Measurements from ENCODE around the gene EXOC6. TPM values are rescaled to one million over a fixed set of nuclear protein-coding genes. Genes with fewer than 3 reads are reported as not detected.

The EXOC6 gene
- total and polyA plus RNA-seq, 4 experiments from 2014 or later, result 4.3 to 11.4 (median 10.9) TPM

DNA sequence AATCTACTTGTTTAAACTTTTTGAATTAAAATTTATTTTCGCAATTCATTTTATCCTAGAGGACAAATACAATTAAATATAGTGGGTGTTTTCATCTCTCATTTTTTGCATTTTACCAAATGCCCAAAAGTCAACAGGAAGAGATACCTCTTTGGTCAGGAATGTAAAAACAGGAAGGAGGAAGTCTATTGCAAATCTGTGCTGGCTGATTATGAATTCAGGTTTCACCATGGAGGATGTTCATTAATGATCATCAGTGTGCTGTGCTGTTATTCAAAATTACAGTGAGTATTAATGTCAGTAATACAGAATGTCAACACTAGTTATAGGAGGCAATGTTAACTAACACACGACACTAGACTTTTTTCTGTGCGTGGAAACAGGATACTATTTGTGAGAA, 24.7 kb downstream of the EXOC6 start:
- Mint-ChIP-seq H3K36me3 (no peaks in the 10 kb centered on the region), H3K4me1 (peaks cover 28 to 49% (median 41%) of the 10 kb centered on the region in 4 donors), H3K27me3 (no peaks in the 10 kb centered on the region), H3K27ac (peak overlapping the region in 3 of 7 donors; percentile 4 to 69 (median 62)), H3K9me3 (no peaks in the 10 kb centered on the region), H3K4me3 (peak overlapping the region in 4 of 8 donors; percentile 18 to 46 (median 27))
- peaks cover 30% of the 10 kb centered on the region for H3K4me1 ChIP-seq (ENCODE audit: insufficient read depth, low read length)
- H3K27ac ChIP-seq (ENCODE audit: low read depth, low read length), result no peak overlapping the region
- no peak overlapping the region for H3K4me3 ChIP-seq (ENCODE audit: low read length in 2 of 2)
- no peaks in the 10 kb centered on the region for H3K27me3 ChIP-seq (ENCODE audit: insufficient read depth, low read length)
- POLR2A ChIA-PET (ENCODE audit: partially characterized antibody), result no interaction called here
- CTCF ChIA-PET (ENCODE audit: partially characterized antibody), result interaction anchor here (1.0 to 1.1 kb wide), 2 partner anchors 10 to 31 kb away, joined by 4 to 8 read pairs; no protein-coding TSS in a partner anchor
- H3K36me3 ChIP-seq (ENCODE audit: insufficient read depth, low read length), result no peaks in the 10 kb centered on the region
- H3K9me3 ChIP-seq (ENCODE audit: control insufficient read depth in 1 of 2, low read length in 2 of 2), result no peaks in the 10 kb centered on the region
- DNase-seq, result no peak
- intact Hi-C loops (cut with micrococcal nuclease), result no loop called here

DNA sequence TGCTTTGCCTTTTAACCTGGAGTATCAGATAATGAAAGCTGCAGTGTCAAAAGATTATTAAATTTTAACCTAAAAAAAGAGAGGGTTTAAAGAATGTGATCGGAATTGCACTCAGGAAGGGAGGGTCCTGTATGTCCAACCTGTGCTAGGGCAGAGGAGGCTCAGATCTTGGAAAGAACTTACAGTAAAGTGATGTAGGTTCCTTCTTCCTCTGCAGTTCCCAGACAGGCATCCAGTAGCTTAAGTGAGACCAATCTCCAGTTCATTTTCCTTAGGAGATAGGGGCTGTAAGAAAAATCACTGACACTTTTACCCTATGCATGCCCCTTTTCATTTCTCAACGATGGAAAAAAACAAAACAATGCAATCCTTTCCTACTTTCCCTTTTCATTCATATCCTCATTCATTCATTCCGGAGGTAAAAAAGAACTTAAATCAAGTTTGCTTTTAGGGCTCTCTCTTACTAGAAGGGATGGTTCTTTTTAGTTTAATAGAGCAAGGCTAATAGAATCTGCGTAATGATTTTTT, 28.3 kb downstream of the EXOC6 start:
- H3K4me3 ChIP-seq (ENCODE audit: low read length in 2 of 2), result no peak overlapping the region
- peaks cover 28 to 58% (median 42%) of the 10 kb centered on the region in 4 donors for H3K4me1 Mint-ChIP-seq
- CTCF ChIA-PET (ENCODE audit: partially characterized antibody), result interaction anchor here (0.6 to 4.3 kb wide), 6 partner anchors 8 to 39 kb away, joined by 3 to 103 read pairs (median 4); partner anchors contain the start of gene EXOC6

GRCh38 chr10:92880233-92880861, 32.0 kb downstream of the EXOC6 start:
- Mint-ChIP-seq H3K27me3 (no peaks in the 10 kb centered on the region), H3K4me3 (no peak overlapping the region), H3K9me3 (no peaks in the 10 kb centered on the region), H3K27ac (no peak overlapping the region), H3K36me3 (no peaks in the 10 kb centered on the region), H3K4me1 (peaks cover 21 to 31% (median 24%) of the 10 kb centered on the region in 4 donors)
- ChIA-PET POLR2A (ENCODE audit: partially characterized antibody) (no interaction called here), CTCF (ENCODE audit: partially characterized antibody) (interaction anchor here (0.8 to 1.9 kb wide), 12 partner anchors 13 to 363 kb away, joined by 3 to 47 read pairs (median 3); partner anchors contain the start of gene EXOC6)
- Histone ChIP-seq H3K4me3 (ENCODE audit: low read length in 2 of 2) (no peak overlapping the region), H3K9me3 (ENCODE audit: control insufficient read depth in 1 of 2, low read length in 2 of 2) (no peaks in the 10 kb centered on the region), H3K27ac (ENCODE audit: low read depth, low read length) (no peak overlapping the region), H3K36me3 (ENCODE audit: insufficient read depth, low read length) (no peaks in the 10 kb centered on the region), H3K4me1 (ENCODE audit: insufficient read depth, low read length) (peaks cover 23% of the 10 kb centered on the region), H3K27me3 (ENCODE audit: insufficient read depth, low read length) (no peaks in the 10 kb centered on the region)
- intact Hi-C loops (cut with micrococcal nuclease), result loop anchor here (1.0 to 10.0 kb wide), 4 partner anchors 37 to 363 kb away; no protein-coding TSS in a partner anchor
- DNase-seq, result peak in 4 of 5 donors; percentile 28 to 38 (median 32)

More for the DNA sequence above, 28.3 kb downstream of the EXOC6 start:
- DNase-seq, result no peak
- intact Hi-C loops (cut with micrococcal nuclease), result no loop called here
- H3K27me3 Mint-ChIP-seq, result no peaks in the 10 kb centered on the region
- H3K27me3 ChIP-seq (ENCODE audit: insufficient read depth, low read length), result no peaks in the 10 kb centered on the region
- no peaks in the 10 kb centered on the region for H3K36me3 ChIP-seq (ENCODE audit: insufficient read depth, low read length)
- no peak overlapping the region for H3K27ac ChIP-seq (ENCODE audit: low read depth, low read length)
- no peaks in the 10 kb centered on the region for H3K9me3 ChIP-seq (ENCODE audit: control insufficient read depth in 1 of 2, low read length in 2 of 2)
- H3K9me3 Mint-ChIP-seq, result no peaks in the 10 kb centered on the region
- peaks cover 32% of the 10 kb centered on the region for H3K4me1 ChIP-seq (ENCODE audit: insufficient read depth, low read length)
- peak overlapping the region in 7 of 8 donors; percentile 2 to 78 (median 71) for H3K4me3 Mint-ChIP-seq
- peak overlapping the region in 5 of 7 donors; percentile 22 to 76 (median 66) for H3K27ac Mint-ChIP-seq
- POLR2A ChIA-PET (ENCODE audit: partially characterized antibody), result interaction anchor here (0.7 to 2.5 kb wide), 2 partner anchors 28 to 531 kb away, joined by 3 to 17 read pairs; partner anchors contain the start of gene EXOC6
- no peaks in the 10 kb centered on the region for H3K36me3 Mint-ChIP-seq

DNA sequence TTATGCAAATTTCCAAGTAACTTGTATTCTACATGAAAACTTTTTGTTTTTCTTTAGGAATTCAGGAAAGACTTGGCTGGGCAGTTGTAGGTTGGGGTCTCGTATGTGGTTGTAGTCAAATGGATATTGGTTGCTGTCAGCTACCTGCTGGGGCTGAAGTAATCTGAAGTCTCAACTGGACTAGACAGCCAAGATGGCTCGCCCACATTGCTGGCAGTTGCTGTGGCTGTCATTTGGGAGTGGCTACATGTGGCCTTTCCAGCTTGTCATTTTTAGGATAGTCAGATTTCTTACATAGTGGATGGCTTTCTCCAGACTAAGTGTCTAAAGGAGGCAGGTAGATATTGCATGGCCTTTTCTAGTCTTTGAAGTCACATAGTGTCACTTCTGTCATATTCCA, 32.6 kb downstream of the EXOC6 start:
- Mint-ChIP-seq H3K9me3 (no peaks in the 10 kb centered on the region), H3K27me3 (no peaks in the 10 kb centered on the region), H3K27ac (no peak overlapping the region), H3K4me3 (no peak overlapping the region), H3K4me1 (peaks cover 21 to 31% (median 24%) of the 10 kb centered on the region in 4 donors), H3K36me3 (no peaks in the 10 kb centered on the region)
- ChIA-PET POLR2A (ENCODE audit: partially characterized antibody) (no interaction called here), CTCF (ENCODE audit: partially characterized antibody) (interaction anchor here (0.8 to 1.9 kb wide), 12 partner anchors 12 to 364 kb away, joined by 3 to 47 read pairs (median 3); partner anchors contain the start of gene EXOC6)
- H3K27ac ChIP-seq (ENCODE audit: low read depth, low read length), result no peak overlapping the region
- no peaks in the 10 kb centered on the region for H3K9me3 ChIP-seq (ENCODE audit: control insufficient read depth in 1 of 2, low read length in 2 of 2)
- DNase-seq, result no peak
- intact Hi-C loops (cut with micrococcal nuclease), result loop anchor here (1.0 to 10.0 kb wide), 4 partner anchors 38 to 364 kb away; no protein-coding TSS in a partner anchor
- no peak overlapping the region for H3K4me3 ChIP-seq (ENCODE audit: low read length in 2 of 2)
- peaks cover 23% of the 10 kb centered on the region for H3K4me1 ChIP-seq (ENCODE audit: insufficient read depth, low read length)
- H3K36me3 ChIP-seq (ENCODE audit: insufficient read depth, low read length), result no peaks in the 10 kb centered on the region
- H3K27me3 ChIP-seq (ENCODE audit: insufficient read depth, low read length), result no peaks in the 10 kb centered on the region

DNA sequence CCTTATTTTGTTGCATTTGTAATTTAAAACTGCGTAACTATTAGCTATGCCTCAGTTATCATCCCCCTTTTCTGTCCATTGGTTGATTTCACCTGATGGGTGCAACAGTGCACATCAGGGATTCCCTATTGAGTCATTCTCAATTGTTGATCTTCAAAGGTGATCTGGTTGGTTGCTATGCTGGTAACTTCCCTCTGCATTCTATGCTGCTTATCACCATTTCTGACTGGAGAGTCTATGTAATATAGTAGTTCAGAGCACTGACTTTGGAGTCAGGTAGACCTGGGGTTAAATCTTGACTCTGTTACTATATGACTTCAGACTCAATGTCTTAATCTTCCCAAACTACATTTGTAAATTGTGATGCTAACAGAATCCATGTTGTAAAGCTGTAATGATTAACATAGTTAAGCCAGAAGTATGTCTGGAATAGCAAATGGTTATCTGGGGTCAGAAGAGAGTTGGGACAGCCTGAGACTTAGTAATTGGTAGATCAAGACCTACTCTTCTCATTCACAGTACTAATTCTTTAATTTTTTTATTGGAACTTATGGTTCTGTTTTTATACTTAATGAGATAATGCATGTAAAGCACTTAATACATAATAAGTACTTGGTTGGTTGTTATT, 38.1 kb downstream of the EXOC6 start:
- no peaks in the 10 kb centered on the region for H3K27me3 ChIP-seq (ENCODE audit: insufficient read depth, low read length)
- H3K9me3 ChIP-seq (ENCODE audit: control insufficient read depth in 1 of 2, low read length in 2 of 2), result no peaks in the 10 kb centered on the region
- no peaks in the 10 kb centered on the region for H3K36me3 ChIP-seq (ENCODE audit: insufficient read depth, low read length)
- CTCF ChIA-PET (ENCODE audit: partially characterized antibody), result interaction anchor here (0.7 to 3.3 kb wide), 11 partner anchors 10 to 506 kb away, joined by 3 to 28 read pairs (median 5); no protein-coding TSS in a partner anchor
- H3K27me3 Mint-ChIP-seq, result no peaks in the 10 kb centered on the region
- H3K4me3 ChIP-seq (ENCODE audit: low read length in 2 of 2), result no peak overlapping the region
- H3K27ac ChIP-seq (ENCODE audit: low read depth, low read length), result no peak overlapping the region
- H3K36me3 Mint-ChIP-seq, result no peaks in the 10 kb centered on the region
- POLR2A ChIA-PET (ENCODE audit: partially characterized antibody), result no interaction called here
- no peak for DNase-seq
- intact Hi-C loops (cut with micrococcal nuclease), result loop anchor here (5.0 to 10.0 kb wide), 2 partner anchors 118 to 294 kb away; partner anchors contain the start of gene KIF11
- H3K9me3 Mint-ChIP-seq, result no peaks in the 10 kb centered on the region
- peak overlapping the region in 1 of 7 donors; percentile 81 for H3K27ac Mint-ChIP-seq
- peaks cover 0 to 9% (median 7%) of the 10 kb centered on the region in 4 donors for H3K4me1 Mint-ChIP-seq
- no peak overlapping the region for H3K4me3 Mint-ChIP-seq
- no peaks in the 10 kb centered on the region for H3K4me1 ChIP-seq (ENCODE audit: insufficient read depth, low read length)

DNA sequence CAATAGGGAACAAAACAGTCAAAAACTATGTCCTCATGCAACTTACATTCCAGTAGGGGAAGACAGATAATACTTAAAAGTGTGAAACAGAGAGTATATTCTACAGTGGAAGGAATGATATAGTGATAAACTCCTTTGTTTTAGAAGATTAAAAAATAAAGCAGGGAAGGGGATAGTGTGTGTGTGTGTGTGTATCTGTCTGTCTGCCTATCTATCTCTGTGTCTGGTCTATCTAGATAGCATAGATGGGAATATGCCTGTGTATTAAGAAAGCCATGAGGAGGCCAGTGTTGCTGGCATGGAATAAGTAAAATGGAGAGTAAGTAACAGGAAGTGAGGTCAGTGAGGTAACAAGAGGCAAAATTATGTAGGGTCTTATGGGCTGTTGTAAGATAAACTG, 42.2 kb downstream of the EXOC6 start:
- H3K27ac Mint-ChIP-seq, result no peak overlapping the region
- no peak overlapping the region for H3K4me3 Mint-ChIP-seq
- no peak overlapping the region for H3K4me3 ChIP-seq (ENCODE audit: low read length in 2 of 2)
- DNase-seq, result no peak
- peaks cover 2 to 5% of the 10 kb centered on the region in 2 donors for H3K36me3 Mint-ChIP-seq
- H3K27me3 ChIP-seq (ENCODE audit: insufficient read depth, low read length), result no peaks in the 10 kb centered on the region
- intact Hi-C loops (cut with micrococcal nuclease), result no loop called here
- peaks cover 11 to 30% (median 20%) of the 10 kb centered on the region in 4 donors for H3K4me1 Mint-ChIP-seq
- no peaks in the 10 kb centered on the region for H3K36me3 ChIP-seq (ENCODE audit: insufficient read depth, low read length)
- no peaks in the 10 kb centered on the region for H3K27me3 Mint-ChIP-seq
- POLR2A ChIA-PET (ENCODE audit: partially characterized antibody), result no interaction called here
- no peaks in the 10 kb centered on the region for H3K9me3 Mint-ChIP-seq
- H3K4me1 ChIP-seq (ENCODE audit: insufficient read depth, low read length), result no peaks in the 10 kb centered on the region
- CTCF ChIA-PET (ENCODE audit: partially characterized antibody), result interaction anchor here (1.5 to 2.8 kb wide), 2 partner anchors 47 to 189 kb away, joined by 3 to 9 read pairs; no protein-coding TSS in a partner anchor
- no peak overlapping the region for H3K27ac ChIP-seq (ENCODE audit: low read depth, low read length)
- no peaks in the 10 kb centered on the region for H3K9me3 ChIP-seq (ENCODE audit: control insufficient read depth in 1 of 2, low read length in 2 of 2)
